ENCODE results near the gene PARVG. TPM values are rescaled to one million over a fixed set of nuclear protein-coding genes. Genes with fewer than 3 reads are reported as not detected.

Gene PARVG
- total and polyA plus RNA-seq, 10 of the 15 experiments (the other 5 are each of a cell fraction or from before 2014, with no cell fraction given): 6.3 to 123 (median 71.9) TPM

GRCh38 chr22:44191036-44191454 lies 10.3 kb downstream of the PARVG start (continued):
- TF ChIP-seq SUZ12 (IDR thresholded peaks at IDR 0.05; ENCODE audit: unreplicated experiment): no peak
- no peak for TF ChIP-seq ETV6 (conservative IDR thresholded peaks at IDR 0.05 in 1 of 2, IDR thresholded peaks at IDR 0.05 in 1 of 2; ENCODE audit: borderline replicate concordance in 1 of 2, low read depth in 1 of 2)
- TF ChIP-seq RAD51 (IDR thresholded peaks at IDR 0.05): no peak
- TF ChIP-seq SP1 (IDR thresholded peaks at IDR 0.05; ENCODE audit: low read depth, low read length): no peak
- TF ChIP-seq, protein P1, sequence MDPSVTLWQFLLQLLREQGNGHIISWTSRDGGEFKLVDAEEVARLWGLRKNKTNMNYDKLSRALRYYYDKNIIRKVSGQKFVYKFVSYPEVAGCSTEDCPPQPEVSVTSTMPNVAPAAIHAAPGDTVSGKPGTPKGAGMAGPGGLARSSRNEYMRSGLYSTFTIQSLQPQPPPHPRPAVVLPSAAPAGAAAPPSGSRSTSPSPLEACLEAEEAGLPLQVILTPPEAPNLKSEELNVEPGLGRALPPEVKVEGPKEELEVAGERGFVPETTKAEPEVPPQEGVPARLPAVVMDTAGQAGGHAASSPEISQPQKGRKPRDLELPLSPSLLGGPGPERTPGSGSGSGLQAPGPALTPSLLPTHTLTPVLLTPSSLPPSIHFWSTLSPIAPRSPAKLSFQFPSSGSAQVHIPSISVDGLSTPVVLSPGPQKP (IDR thresholded peaks at IDR 0.05; ENCODE audit: low read depth, low read length): no peak
- no peak for TF ChIP-seq POLR2A (IDR thresholded peaks at IDR 0.05; ENCODE audit: low read depth, low read length)
- TF ChIP-seq NR2F1 (conservative IDR thresholded peaks at IDR 0.05): no peak
- no peak for TF ChIP-seq ZNF622 (IDR thresholded peaks at IDR 0.05)
- no peak for TF ChIP-seq KAT2A (conservative IDR thresholded peaks at IDR 0.05; ENCODE audit: control insufficient read depth, low read depth, low read length)
- TF ChIP-seq PML (IDR thresholded peaks at IDR 0.05; ENCODE audit: low read length): no peak
- no peak for TF ChIP-seq RB1 (IDR thresholded peaks at IDR 0.05; ENCODE audit: borderline replicate concordance)
- no peak for TF ChIP-seq NR2C1 (IDR thresholded peaks at IDR 0.05)
- TF ChIP-seq SRF (IDR thresholded peaks at IDR 0.05; ENCODE audit: low read depth in 2 of 2, low read length in 2 of 2): no peak
- no peak for TF ChIP-seq SMARCA5 (IDR thresholded peaks at IDR 0.05)
- TF ChIP-seq STAT3 (IDR thresholded peaks at IDR 0.05; ENCODE audit: low read depth, low read length): no peak
- peak; percentile 32; the same call in 1 of the 2 replicates for TF ChIP-seq ATF7 (IDR thresholded peaks at IDR 0.05; ENCODE audit: low read depth)
- no peak for TF ChIP-seq JUND (IDR thresholded peaks at IDR 0.05; ENCODE audit: low read depth, low read length)
- TF ChIP-seq HDGF (IDR thresholded peaks at IDR 0.05): no peak
- TF ChIP-seq BHLHE40 (IDR thresholded peaks at IDR 0.05; ENCODE audit: borderline replicate concordance in 1 of 2, low read depth in 2 of 2, low read length in 1 of 2): peak; percentile 37 to 67; a peak in 2 of 4 replicates
- no peak for TF ChIP-seq CEBPB (IDR thresholded peaks at IDR 0.05; ENCODE audit: borderline replicate concordance in 1 of 2, low read depth in 2 of 2, low read length in 2 of 2)
- no peak for TF ChIP-seq YY1 (IDR thresholded peaks at IDR 0.05; ENCODE audit: low read depth, low read length)
- TF ChIP-seq RELB (IDR thresholded peaks at IDR 0.05; ENCODE audit: low read depth): peak; percentile 33; the same call in 1 of the 2 replicates
- TF ChIP-seq, protein P2, sequence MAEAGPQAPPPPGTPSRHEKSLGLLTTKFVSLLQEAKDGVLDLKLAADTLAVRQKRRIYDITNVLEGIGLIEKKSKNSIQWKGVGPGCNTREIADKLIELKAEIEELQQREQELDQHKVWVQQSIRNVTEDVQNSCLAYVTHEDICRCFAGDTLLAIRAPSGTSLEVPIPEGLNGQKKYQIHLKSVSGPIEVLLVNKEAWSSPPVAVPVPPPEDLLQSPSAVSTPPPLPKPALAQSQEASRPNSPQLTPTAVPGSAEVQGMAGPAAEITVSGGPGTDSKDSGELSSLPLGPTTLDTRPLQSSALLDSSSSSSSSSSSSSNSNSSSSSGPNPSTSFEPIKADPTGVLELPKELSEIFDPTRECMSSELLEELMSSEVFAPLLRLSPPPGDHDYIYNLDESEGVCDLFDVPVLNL (IDR thresholded peaks at IDR 0.05; ENCODE audit: low read depth, low read length): no peak
- TF ChIP-seq RUNX3 (IDR thresholded peaks at IDR 0.05; ENCODE audit: low read length): peak; percentile 74
- TF ChIP-seq NFIC (IDR thresholded peaks at IDR 0.05; ENCODE audit: low read depth, low read length): no peak
- TF ChIP-seq, protein P3, sequence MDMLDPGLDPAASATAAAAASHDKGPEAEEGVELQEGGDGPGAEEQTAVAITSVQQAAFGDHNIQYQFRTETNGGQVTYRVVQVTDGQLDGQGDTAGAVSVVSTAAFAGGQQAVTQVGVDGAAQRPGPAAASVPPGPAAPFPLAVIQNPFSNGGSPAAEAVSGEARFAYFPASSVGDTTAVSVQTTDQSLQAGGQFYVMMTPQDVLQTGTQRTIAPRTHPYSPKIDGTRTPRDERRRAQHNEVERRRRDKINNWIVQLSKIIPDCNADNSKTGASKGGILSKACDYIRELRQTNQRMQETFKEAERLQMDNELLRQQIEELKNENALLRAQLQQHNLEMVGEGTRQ (IDR thresholded peaks at IDR 0.05; ENCODE audit: borderline replicate concordance, low read depth, low read length): no peak
- TF ChIP-seq MTA2 (IDR thresholded peaks at IDR 0.05; ENCODE audit: low read depth): peak; percentile 28; the same call in 1 of the 2 replicates
- TF ChIP-seq CHD1 (IDR thresholded peaks at IDR 0.05; ENCODE audit: low read depth, low read length): no peak
- no peak for TF ChIP-seq WRNIP1 (IDR thresholded peaks at IDR 0.05; ENCODE audit: borderline replicate concordance, low read depth, low read length)
- TF ChIP-seq, protein P4, sequence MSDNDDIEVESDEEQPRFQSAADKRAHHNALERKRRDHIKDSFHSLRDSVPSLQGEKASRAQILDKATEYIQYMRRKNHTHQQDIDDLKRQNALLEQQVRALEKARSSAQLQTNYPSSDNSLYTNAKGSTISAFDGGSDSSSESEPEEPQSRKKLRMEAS (IDR thresholded peaks at IDR 0.05; ENCODE audit: low read depth, low read length): no peak

Measured in GM12878 (cell line).